Sigmoid colon (tissue), 4 donors: ENCODE results near the gene KCNE1.

Source experiments
- CTCF ChIP-seq, 4 experiments: fragments of 450-650 bp in 3 of 4; fragments of 200-600 bp in 1 of 4; IDR thresholded peaks; one replicate each; pipeline ENCODE4 v1.5.1; 2016 to 2019; ENCODE audit warnings: antibody characterized with exemption in 4 of 4, mild to moderate bottlenecking in 3 of 4, moderate library complexity in 2 of 4
- POLR2A ChIP-seq, 2 donors: fragments of 450-650 bp; IDR thresholded peaks; one replicate each; pipeline ENCODE4 v1.6.1; 2016; ENCODE audit warnings: antibody characterized with exemption in 2 of 2, mild to moderate bottlenecking in 2 of 2, moderate library complexity in 2 of 2
- POLR2AphosphoS5 ChIP-seq, 4 donors: sonication (generic); formaldehyde crosslinking; IDR thresholded peaks; one replicate each; pipeline ENCODE4 v1.6.1; 2017; ENCODE audit warnings: antibody characterized with exemption in 4 of 4

- TF ChIP-seq CTCF (IDR thresholded peaks at IDR 0.05) (no peak), POLR2A (IDR thresholded peaks at IDR 0.05) (no peak), POLR2AphosphoS5 (IDR thresholded peaks at IDR 0.05) (peak in 1 of 4 donors; percentile 38)
Observed at GRCh38 chr21:34546542-34546941, 34.5 kb upstream of the KCNE1 start.
